Ovary (tissue), 9 donors: ENCODE results near the gene RHEB. TPM values are rescaled to one million over a fixed set of nuclear protein-coding genes. Genes with fewer than 3 reads are reported as not detected.

Source experiments
- DNase-seq, 5 donors: peaks; one replicate each; pipeline ENCODE4 v3.0.0-alpha.2; 2019 to 2020
- H3K27ac ChIP-seq, 2 donors: fragments of 200-600 bp; one replicate each; pipeline versions ENCODE4 v1.5.1 to v1.8.0; 2019 to 2022
- H3K27me3 ChIP-seq: fragments of 200-600 bp; one replicate; pipeline ENCODE4 v1.8.0; 2022
- H3K36me3 ChIP-seq: fragments of 200-600 bp; sonication (generic); one replicate; pipeline ENCODE4 v1.5.1; 2019
- H3K4me1 ChIP-seq: one replicate; pipeline ENCODE4 v1.8.1; 2013; ENCODE audit warnings: mild to moderate bottlenecking, moderate library complexity; ENCODE audit not compliant: insufficient read depth
- H3K4me3 ChIP-seq: fragments of 200-600 bp; sonication (generic); one replicate; pipeline ENCODE4 v1.5.1; 2017
- H3K9me3 ChIP-seq, 2 donors: fragments of 200-600 bp in 1 of 2; sonication (generic) in 1 of 2; one replicate each; pipeline versions ENCODE4 v1.5.1 to v1.8.1; 2013 to 2019; ENCODE audit warnings: mild to moderate bottlenecking in 1 of 2, moderate library complexity in 1 of 2
- CTCF ChIP-seq, 3 donors: fragments of 450-650 bp in 2 of 3; fragments of 200-600 bp in 1 of 3; IDR thresholded peaks; one replicate each; pipeline versions ENCODE4 v1.5.1 to v1.8.0; 2016 to 2022; ENCODE audit warnings: antibody characterized with exemption in 3 of 3, mild to moderate bottlenecking in 1 of 3
- EP300 ChIP-seq: sonication (generic); formaldehyde crosslinking; IDR thresholded peaks from one replicate; pipeline ENCODE4 v1.6.1; 2017; ENCODE audit warnings: antibody characterized with exemption
- POLR2A ChIP-seq: fragments of 450-650 bp; IDR thresholded peaks from one replicate; pipeline ENCODE4 v1.6.1; 2017; ENCODE audit warnings: antibody characterized with exemption, mild to moderate bottlenecking, moderate library complexity
- WGBS, 3 donors: extraction: QIAGEN DNeasy Blood & Tissue Kit in 1 of 3; methylation state at CpG; one replicate each; pipeline versions ENCODE4 v1.1.5 to v1.1.7; 2013 to 2017; 5-methylcytosine and 5-hydroxymethylcytosine counted together
- intact Hi-C, 4 donors: fragments of 100-400 bp; cut with DNase I; formaldehyde crosslinking; loops; one replicate each; pipeline versions ENCODE4 v1.11.0 to v1.15.1; 2022 to 2023
- microRNA-seq, 3 donors: library from miRNA; unstranded; fragments of <30 nt; microRNA quantifications; one replicate each; pipeline versions ENCODE4 to v1.2.0, GENCODE V29; 2019 to 2020
- polyA plus RNA-seq, 2 donors: library from polyadenylated mRNA; stranded (reverse); fragments of 200-250 nt in 1 of 2; fragments of 350-450 nt in 1 of 2; fragmentation: Illumina TruSeq in 1 of 2; extraction: RNeasy Lipid Tissue Mini Kit (QIAGEN cat#74804) in 1 of 2; gene quantifications; one replicate each; pipeline ENCODE4 v1.2.3, GENCODE V29; 2013 to 2014
- small RNA-seq: library from RNA; depleted of rRNA; stranded (forward); fragments of <200 nt; gene quantifications from one replicate; pipeline ENCODE3, GENCODE V24; 2016
- total RNA-seq, 7 donors: library from RNA; depleted of rRNA in 2 of 7; stranded (reverse); fragments of >200 nt in 2 of 7; fragmentation: NEBNext Ultra II Directional in 3 of 7; extraction: Animal tissue kit (Norgen Biotek cat#: 25700) in 3 of 7; gene quantifications; one replicate each; pipeline versions ENCODE4 v1.1.0 to v1.2.4, GENCODE V29; 2016 to 2023
- donor health status: DM: no; HTN: no; CAD: no; lungs with moderate emphysema.
- donor health status: DM: no; HTN: no; CAD: no.
- donor health status: Bipolar disorder and iron deficiency.
- donor health status: DM: yes; HTN: yes; CAD: no.
- donor health status: DM: no; HTN: no; CAD: no.
- donor health status: DM: yes; HTN: yes; CAD: no.

RHEB gene
- total and polyA plus RNA-seq, 9 donors = 77.6 to 167 (median 91.8) TPM

- intact Hi-C loops = no loop called here
- no peaks in the 10 kb centered on the region for H3K36me3 ChIP-seq
- H3K4me1 ChIP-seq = peaks cover 8% of the 10 kb centered on the region
- H3K4me3 ChIP-seq = no peak overlapping the region
- no peaks in the 10 kb centered on the region for H3K9me3 ChIP-seq
- TF ChIP-seq POLR2A = no peak
- TF ChIP-seq EP300 = no peak
- no peak for TF ChIP-seq CTCF (IDR thresholded peaks at IDR 0.05)
- H3K27ac ChIP-seq = no peak overlapping the region
- H3K27me3 ChIP-seq = no peaks in the 10 kb centered on the region
- DNase-seq = peak in 2 of 5 donors; percentile 49 to 53
- 9 to 18% (median 15%) methylated on average over 11 of the region's 11 CpGs for WGBS, 3 donors
Measured at GRCh38 chr7:151416941-151417315, 102.8 kb downstream of the RHEB start.

- Histone ChIP-seq H3K27me3 (no peaks in the 10 kb centered on the region), H3K36me3 (no peaks in the 10 kb centered on the region), H3K4me3 (no peak overlapping the region), H3K9me3 (no peaks in the 10 kb centered on the region), H3K4me1 (peaks cover 8% of the 10 kb centered on the region), H3K27ac (no peak overlapping the region)
- DNase-seq = no peak
- TF ChIP-seq CTCF (IDR thresholded peaks at IDR 0.05) (no peak), EP300 (no peak), POLR2A (no peak)
- intact Hi-C loops = no loop called here
- WGBS, 3 donors = 62 to 63% (median 63%) methylated on average over 10 of the region's 10 CpGs
Measured at GRCh38 chr7:151416112-151416940, 103.4 kb downstream of the RHEB start.

Small RNA genes lying within 50 kb of the gene (microRNA-seq; reads per million reads assigned to microRNA genes)
- gene MIR3907 = 0 reads per million in 3 donors

Small RNA genes lying within 50 kb of the gene (small RNA-seq; reads per million reads assigned to genes)
- gene MIR3907 (not detected), gene RN7SL76P (not detected)

Other genes starting within 250 kb of the RHEB start
- gene NUB1, start 178.1 kb downstream of the RHEB start, total RNA-seq = 10 to 100 TPM; 38.6 to 57.3 (median 45.6) TPM
- gene NUB1, start 178.1 kb downstream of the RHEB start, polyA plus RNA-seq = 100 to 1,000 TPM in 1 of 2 donors, 10 to 100 TPM in 1; 33.8 to 162 TPM
- gene WDR86, start 109.9 kb downstream of the RHEB start, total RNA-seq = 10 to 100 TPM in 5 of 7 donors, 1 to 10 TPM in 2; 1.2 to 43.4 (median 19.4) TPM
- gene WDR86, start 109.9 kb downstream of the RHEB start, polyA plus RNA-seq = 1 to 10 TPM in 1 of 2 donors, under 1 TPM in 1; 0.77 to 3.1 TPM
- gene CRYGN, start 79.8 kb downstream of the RHEB start, total RNA-seq = 1 to 10 TPM in 2 of 7 donors, under 1 TPM in 3, not detected in 2; 0.43 to 2.3 (median 0.95) TPM
- under 1 TPM; 0.24 to 0.53 TPM for gene CRYGN, start 79.8 kb downstream of the RHEB start, polyA plus RNA-seq